ENCODE measurements around the gene TNFSF11.
"Not testable (repeated sequence)": the region's sequence is repeated elsewhere in the genome, so short reads cannot be mapped to it uniquely, and the experiment has no call there.

The TNFSF11 gene, protein sequence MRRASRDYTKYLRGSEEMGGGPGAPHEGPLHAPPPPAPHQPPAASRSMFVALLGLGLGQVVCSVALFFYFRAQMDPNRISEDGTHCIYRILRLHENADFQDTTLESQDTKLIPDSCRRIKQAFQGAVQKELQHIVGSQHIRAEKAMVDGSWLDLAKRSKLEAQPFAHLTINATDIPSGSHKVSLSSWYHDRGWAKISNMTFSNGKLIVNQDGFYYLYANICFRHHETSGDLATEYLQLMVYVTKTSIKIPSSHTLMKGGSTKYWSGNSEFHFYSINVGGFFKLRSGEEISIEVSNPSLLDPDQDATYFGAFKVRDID

DNA sequence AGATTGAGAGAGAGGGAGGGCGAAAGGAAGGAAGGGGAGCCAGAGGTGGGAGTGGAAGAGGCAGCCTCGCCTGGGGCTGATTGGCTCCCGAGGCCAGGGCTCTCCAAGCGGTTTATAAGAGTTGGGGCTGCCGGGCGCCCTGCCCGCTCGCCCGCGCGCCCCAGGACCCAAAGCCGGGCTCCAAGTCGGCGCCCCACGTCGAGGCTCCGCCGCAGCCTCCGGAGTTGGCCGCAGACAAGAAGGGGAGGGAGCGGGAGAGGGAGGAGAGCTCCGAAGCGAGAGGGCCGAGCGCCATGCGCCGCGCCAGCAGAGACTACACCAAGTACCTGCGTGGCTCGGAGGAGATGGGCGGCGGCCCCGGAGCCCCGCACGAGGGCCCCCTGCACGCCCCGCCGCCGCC lies at the start of gene TNFSF11:
Gene TNFSF11 (plus strand): TSS at position 142 of the 400 bp plus-strand sequence. CDS start 152 bp downstream, at position 294.
- DNase-seq (ENCODE audit: low spot score), result no peak

DNA sequence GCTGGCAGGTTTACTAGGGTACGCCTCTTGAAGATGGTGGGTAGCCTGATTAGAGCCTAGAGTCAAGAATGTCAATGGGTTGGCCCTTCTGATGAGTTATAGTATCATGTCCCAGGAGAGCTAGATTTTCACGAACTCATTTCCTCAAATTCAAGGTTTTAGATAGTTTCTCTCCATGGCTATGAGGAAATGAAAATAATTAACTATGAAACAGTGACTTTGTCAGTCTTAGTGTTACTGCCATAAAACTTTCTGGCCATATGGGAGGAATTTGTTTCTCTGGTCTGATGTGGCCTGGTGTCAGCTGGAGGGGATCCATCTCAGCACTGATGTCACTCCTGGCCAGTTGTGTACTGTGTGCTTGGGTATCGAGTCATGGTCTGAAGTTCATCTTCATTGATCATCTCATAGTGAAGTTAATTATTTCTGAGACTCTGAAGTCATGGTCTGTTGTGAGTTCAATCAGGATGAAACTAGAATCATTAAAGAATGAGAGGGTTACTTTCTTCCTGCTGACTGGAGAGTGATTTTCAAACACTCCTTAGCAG lies 49.4 kb upstream of the TNFSF11 start:
- no peak for DNase-seq (ENCODE audit: low spot score)

DNA sequence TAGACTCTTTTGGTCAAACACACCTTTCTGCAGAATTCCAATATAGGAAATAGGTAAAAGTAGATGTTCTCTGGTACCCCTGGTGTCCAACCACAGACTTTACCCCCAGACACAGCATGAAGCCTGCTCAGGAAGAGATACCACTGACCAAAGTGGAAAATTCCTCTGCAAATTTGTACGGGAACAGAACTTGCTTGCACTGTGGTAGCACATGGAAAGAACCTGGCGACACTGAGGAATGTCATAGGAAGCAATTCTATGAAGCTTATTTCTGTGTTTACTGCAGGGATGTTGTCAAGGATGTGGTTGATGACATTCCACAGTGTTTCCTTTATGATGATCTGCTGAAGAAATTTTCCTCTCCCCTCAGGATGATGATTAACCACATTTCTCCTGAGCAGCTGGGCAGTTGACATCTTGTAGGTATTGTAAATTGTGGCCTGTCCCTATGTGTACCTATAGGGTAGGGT lies 48.9 kb upstream of the TNFSF11 start:
- no peak for DNase-seq (ENCODE audit: low spot score)

DNA sequence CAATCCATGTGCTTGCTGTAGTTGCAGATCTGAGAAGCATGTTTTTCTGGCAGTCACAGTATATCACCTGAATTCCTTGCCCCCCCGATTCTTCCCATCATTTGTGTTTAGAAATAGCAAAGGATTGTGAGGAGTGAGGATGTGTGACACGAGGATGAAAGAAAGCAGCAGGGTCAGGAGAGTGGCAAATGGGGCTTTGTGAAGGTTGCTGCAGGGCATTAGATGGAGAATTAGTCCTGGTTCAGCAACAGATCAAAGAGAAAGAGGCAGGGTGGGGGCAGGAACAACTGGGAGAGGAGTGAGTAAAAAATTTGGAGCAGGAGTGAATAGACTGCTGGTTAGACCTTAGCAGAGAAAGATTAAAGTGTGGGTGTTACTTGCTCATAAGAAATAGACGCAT lies 47.7 kb upstream of the TNFSF11 start:
- no peak for DNase-seq (ENCODE audit: low spot score)

DNA sequence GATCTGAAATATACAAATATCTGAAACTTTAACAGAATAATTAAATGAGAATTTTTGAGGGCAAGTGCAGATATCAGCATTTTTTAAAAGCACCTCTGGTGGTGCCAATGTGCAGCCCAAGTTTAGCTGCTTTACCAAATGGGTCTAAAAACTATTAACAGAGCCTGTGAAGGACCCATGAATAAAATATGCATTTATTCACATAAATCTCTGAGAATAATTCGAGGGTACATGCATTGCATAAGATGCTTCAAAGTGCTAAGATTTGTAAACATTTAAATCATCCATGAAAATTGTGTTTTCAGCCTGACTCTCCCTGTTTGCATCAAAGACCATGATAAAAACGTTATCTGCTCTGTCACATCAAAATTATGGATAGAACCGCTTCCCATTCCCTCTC lies 47.1 kb upstream of the TNFSF11 start:
- no peak for DNase-seq (ENCODE audit: low spot score)

DNA sequence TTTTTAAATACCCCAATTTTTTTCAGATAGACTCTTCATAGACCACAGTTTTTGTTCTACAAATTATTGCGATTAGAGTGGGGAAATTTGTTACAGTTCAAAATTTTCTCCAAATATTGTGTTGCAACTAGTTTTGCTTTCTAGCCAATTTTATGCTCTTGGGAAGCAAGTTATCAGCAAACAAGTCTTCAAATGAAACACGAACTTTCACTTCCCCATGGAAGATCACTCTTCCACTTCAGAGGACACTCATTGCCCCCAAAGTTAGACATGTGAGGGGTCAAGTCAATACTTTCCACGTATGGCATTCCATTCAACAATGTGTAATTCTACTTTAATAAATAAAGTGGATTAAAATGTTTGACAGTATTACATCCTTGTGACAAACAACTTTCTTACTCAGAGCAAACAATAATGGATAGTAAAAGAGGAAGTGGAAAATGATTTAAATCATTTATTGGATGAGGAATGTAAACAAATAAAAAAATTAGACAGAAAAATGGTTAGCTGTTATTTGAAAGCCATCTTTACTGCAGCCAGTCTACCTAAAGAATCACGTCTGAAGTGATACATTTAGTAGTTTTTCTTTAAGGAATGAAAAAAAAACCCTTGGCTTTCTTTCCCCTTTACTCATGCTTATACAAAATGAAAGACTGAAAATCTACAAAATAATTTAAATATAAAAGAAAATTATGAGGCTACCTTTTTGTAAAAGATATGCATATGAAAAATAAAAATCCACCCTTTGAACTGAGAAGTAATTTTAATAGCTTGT lies 41.2 kb upstream of the TNFSF11 start:
- no peak for DNase-seq (ENCODE audit: low spot score)

DNA sequence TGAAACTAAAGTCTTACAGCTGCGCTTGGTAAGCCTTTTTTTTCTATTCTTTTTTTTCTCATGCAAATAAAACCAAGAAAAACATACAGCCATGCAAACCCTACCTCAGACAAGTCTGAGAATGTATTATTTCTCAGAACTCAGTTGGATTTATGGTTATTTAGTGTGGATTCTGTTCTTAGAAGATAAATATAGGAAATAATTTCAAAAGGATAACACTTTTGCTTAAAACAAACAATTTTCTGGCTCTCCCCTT lies 40.7 kb upstream of the TNFSF11 start:
- DNase-seq (ENCODE audit: low spot score), result no peak

DNA sequence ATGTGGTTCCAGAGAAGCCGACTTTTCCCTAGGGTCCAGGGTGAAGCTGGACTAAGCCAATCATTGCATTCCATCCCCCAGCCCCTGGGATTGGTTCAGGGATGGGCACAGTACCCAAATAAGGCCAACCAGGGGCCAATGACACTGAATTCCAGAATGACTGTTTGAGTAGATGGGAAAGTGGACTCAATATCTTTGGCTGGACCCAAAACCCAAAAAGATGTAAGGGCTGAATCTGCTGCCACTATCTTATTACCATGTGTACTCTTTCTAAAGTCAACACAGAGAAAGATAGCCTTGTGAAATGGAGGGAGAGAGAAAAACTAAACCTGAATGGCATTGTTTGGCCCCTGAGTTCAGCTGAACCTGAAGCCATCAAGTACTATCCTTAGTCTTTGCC lies 39.2 kb upstream of the TNFSF11 start:
- no peak for DNase-seq (ENCODE audit: low spot score)

DNA sequence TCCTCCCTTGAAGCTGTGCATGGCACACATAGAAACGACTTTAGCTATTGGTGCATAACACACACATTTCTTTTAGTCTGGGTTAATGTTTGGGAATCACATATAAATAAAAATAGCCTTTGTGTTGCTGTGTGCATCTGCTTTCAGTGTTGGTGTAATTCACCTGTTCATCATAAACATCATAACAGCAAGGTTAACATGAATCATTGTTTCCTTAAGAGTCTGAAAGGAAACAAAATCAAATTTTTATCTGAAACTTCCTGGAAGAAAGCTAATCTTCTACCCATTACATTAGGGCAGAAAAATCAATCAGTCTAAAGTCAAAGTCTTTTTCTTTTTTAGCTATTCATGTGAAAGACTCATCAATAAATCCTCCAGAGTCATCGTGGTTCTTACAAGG lies 35.0 kb upstream of the TNFSF11 start:
- DNase-seq (ENCODE audit: low spot score), result no peak

DNA sequence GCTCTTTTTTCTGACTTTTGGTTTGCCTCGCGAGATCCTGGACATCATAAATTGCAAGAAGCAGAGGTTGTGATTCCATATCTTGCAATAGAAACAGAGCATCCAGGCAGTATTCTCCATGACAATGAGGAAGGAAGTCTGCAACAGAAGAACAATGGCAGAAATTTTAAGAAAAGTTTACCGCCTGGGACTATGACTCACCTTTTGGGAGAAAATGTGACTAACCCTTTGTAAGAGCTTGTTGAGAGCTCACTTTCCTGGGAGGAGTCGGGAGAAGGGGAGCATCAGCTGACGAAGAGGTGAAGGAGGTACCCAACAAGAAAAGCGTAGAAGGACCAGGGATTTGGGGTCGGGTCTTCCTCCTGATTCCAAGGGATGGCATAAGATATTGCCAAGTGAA lies 34.3 kb upstream of the TNFSF11 start:
- DNase-seq (ENCODE audit: low spot score), result no peak

DNA sequence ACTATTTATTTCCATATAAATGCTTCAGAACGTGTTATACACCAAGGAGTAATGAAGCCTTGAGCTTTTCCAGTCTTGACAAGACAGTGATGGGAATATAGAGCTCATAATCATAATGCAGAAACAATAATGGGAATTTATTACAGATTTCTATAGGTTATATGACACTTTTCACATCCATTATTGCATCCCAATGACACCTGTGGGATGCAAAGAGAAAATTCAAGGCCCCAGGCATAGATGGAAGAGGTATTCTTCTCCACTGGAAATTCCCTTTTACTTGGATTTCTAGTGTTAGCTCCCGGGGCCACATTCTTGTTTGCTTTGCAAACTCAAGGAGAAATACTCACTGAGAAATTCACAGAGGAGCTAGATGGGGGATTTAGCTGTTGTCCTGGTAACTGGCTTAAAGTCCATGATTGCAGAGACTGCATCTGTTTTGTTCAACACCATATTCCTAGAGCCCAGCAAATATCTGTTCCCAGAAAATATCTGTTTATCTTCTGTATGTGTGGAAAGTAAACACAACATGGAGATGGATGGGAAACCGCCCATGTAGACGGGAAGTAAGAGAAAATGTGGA lies 30.6 kb upstream of the TNFSF11 start:
- no peak for DNase-seq (ENCODE audit: low spot score)

DNA sequence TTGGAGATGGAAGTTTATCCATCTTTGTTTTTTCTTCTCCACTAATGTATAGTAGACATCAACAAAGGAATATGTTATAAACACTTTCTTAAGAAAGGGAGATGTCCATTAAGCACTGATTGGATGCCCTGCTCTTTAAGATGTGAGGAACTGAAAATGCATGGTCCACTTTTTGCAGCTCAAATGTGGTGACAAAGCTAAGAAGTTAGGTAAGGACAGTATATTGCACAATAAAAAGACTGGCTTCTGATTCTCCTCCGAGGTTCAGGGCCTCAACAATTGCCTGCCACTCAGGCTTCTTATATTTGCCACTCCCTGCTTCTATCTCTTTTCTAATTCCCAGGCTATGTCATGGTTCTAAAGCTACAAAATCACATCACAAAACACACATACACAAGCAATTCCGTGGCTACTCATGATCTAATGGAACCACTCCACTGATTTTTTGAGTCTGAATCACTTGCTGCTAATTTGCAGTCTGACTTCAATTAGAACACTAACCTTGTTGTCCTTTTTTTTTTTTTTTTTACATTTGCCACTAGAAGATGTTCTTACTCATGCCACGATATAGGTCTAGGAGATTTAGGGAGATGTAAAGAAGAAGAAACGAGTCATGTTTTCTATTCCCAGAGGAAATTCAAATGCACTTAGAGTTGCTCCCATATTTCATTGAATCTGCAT lies 29.6 kb upstream of the TNFSF11 start:
- no peak for DNase-seq (ENCODE audit: low spot score)

DNA sequence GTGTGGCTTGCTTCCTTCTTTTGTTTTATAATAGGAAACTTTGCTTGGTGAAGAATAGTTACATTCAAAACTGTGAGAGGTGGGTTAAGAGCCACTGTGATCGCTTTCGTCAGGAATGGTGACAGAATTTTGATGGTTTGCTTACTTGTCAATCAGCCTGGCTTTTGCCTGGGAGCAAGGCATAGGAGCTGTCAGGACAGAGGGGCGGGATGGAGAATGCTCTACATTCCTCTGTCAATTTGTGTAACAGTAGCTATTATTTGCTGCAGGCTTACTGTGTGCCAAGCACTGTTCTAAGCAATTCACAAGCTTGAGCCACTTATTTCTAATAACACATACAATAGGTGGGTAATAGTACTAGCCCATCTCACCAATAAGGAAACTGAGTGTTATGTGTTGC lies 28.1 kb upstream of the TNFSF11 start:
- DNase-seq (ENCODE audit: low spot score), result no peak

DNA sequence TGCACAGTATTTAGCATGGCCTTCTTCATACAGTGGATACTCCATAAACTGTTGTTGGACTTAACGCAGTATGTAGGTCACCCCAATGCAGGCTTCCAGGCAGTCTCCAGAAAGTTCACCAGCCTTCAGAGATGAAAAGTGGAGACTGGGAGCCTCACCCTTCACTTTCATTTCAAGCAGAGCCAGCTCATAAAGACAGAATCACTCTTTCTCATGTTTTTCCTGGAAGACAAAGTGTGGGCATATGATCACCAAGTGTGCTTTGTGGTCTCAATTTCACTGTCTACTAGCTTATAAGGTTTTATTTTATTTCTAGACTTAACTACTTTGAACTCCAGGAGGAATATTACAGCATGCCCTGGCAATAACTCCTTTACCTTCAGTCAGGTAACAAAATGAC lies 26.3 kb upstream of the TNFSF11 start:
- DNase-seq (ENCODE audit: low spot score), result no peak

DNA sequence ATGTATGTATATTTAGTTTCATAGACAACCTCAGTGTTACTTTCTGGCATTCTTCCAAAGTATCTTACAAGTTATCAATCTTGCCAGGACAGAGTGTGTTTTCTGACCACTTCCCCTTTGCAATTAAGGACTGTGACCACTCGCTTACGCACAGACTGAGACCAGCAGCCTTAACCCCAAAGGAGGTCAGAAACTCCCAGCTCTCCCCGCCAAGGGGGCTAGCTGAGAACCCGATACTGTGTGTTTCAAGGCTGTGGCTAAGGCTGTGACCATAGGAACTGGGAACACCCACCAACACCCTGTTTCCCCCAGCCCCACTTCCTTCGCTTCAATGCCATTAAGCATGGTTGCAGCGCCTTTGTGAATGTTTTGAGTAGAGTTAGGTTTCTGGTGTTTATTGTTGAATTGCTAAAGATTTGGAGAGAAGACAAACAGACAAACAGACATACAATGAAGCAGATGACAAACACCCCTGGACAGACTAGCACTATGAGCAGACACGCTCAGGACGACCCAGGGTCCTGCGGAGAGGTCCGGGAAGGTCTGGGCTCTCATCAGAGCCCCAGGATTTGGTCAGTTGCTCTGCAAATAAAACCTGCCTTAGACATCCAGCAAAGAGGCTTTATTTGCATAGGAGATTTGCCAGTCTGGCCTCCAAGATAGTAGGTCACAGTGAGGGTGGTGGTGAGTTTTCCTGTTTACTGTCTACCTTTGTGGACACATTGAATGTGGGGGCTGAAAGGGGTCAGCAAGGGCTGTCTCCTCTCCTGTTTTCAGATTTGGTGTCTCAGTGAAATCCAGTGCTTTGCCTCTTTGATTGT lies 25.0 kb upstream of the TNFSF11 start:
- DNase-seq (ENCODE audit: low spot score), result no peak

DNA sequence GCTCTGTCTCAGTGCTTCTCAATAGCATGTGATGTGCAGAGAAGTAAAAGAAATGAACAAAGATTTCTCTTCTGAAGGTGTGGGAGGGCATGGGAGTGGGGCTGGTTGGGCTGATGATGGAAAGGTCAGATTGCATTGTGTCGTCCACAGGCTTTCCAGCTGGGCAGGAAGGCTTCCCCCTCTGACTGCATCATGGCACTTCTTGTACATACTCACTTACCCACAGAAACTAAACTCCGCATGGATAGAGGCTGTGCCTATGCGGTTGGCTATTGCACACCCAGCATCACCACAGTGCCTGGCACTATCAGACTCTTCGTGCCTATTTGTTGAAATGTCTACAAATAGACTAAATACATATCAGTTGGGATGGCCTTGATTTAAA lies 24.4 kb upstream of the TNFSF11 start:
- DNase-seq (ENCODE audit: low spot score), result no peak

DNA sequence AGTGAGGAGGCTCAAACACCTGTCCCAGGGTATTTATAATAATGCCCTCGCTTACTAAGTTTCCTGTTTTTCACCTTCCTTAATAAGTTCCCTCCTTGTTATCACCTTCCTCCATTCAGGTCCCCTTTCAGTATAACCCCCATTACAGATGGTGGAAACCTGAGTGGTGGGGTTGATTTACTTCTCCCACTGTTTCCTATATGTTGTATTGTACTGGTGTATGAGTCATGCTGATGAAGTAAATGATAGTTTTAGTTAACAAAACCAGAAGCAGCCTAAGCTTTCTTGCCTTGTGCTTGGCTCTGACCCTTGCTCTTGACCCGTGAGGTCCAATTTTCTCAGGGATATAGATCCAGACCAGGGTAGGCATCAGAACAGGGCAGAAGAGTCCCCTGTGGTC lies 22.3 kb upstream of the TNFSF11 start:
- DNase-seq (ENCODE audit: low spot score), result no peak

DNA sequence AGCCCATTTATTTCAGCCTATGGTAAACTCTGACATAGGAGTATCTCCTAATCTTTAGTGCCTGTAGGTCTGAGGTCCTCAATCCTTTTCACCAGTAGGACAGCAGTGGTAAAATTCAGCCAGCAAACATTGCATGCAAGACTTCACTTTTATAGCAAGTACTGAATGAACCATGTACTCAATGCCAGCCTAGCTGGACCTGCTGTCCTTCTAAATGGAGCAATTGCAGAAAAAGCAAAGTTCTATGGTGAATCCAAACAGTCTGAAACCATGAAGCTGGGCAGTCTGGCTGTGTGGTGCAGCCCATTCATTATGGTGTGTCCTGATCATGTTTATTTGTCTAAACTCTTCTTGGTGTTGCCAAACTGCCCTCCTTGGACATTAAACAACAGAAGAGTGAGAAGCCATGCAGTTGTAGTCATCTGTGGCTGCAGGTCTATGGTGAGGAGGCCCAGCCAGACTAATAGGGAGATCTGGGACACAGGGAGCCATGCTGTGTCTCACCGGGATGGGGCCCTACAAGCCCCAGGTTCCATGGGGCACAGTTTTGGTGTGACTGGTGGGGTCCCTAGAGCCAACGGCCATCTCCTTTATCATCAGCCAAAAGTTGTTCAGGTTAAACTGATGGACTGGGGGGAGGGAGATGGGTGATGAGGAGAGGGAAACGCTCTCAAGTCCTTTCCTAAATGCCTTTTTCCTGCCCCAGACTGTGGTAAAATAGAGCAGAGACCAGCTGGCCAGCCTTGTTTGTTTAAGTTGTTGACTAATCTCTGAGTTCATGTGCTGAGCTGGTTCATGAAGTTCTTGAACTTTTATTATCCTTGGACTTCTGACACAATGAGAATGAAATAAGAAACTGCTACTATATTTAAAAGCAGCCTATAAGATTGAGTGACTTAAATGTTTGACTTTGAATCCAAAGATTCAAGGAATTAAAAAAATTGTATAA lies 20.6 kb upstream of the TNFSF11 start:
- no peak for DNase-seq (ENCODE audit: low spot score)

DNA sequence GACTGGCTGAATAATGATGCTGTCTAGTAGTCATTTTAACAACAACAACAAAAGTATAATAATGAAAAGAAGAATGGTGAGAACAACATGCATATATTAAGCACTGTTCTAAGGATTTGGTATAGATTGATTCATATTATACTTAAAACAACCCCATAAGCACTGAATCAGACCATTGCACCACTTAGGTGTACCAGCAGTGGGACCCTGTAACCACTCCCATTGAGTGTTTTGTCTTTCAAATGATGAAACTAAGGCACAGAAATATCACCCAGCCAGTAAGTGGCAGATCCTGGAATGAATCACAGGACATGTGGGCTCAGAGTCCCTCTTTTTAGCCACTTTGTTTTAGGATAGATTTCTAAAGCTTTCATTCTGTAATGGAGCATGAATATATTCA lies 14.9 kb upstream of the TNFSF11 start:
- no peak for DNase-seq (ENCODE audit: low spot score)

DNA sequence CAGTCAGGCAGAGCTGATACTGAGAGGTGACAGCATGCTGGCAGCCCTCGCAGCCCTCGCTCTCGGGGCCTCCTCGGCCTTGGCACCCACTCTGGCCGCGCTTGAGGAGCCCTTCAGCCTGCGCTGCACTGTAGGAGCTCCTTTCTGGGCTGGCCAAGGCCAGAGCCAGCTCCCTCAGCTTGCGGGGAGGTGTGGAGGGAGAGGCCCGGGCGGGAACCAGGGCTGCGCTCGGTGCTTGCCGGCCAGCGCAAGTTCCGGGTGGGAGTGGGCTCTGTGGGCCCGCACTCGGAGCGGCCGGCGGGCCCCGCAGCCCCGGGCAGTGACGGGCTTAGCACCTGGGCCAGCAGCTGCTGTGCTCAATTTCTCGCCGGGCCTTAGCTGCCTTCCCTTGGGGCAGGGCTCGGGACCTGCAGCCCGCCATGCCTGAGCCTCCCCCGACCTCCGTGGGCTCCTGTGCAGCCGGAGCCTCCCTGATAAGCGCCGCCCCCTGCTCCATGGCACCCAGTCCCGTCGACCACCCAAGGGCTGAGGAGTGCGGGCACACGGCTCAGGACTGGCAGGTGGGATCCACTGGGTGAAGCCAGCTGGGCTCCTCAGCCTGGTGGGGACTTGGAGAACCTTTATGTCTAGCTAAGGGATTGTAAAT lies 14.3 kb upstream of the TNFSF11 start:
- not testable (repeated sequence) for DNase-seq (ENCODE audit: low spot score)

All from D341Med (cell line).